SHP77 (cell line): ENCODE results near the gene ANKS1A.
A peak's percentile ranks its signal among the peaks of the same experiment; 100 is the strongest.
"Not testable (repeated sequence)": the region's sequence is repeated elsewhere in the genome, so short reads cannot be mapped to it uniquely, and the experiment has no call there.

Experiments used
- DNase-seq, 2 experiments: peaks; one replicate each; lab custom pipeline; 2025; lab: John Stamatoyannopoulos, UW

The ANKS1A gene

GRCh38 chr6:35085359-35086281 is 196.6 kb downstream of the ANKS1A start:
- DNase-seq = no peak

- DNase-seq = no peak
Measured at GRCh38 chr6:35086282-35086632, 197.2 kb downstream of the ANKS1A start.

- DNase-seq = no peak
Measured at GRCh38 chr6:35086636-35087360, 197.7 kb downstream of the ANKS1A start.

GRCh38 chr6:35087361-35088280 is 198.6 kb downstream of the ANKS1A start:
- no peak for DNase-seq

GRCh38 chr6:35088281-35089215 is 199.5 kb downstream of the ANKS1A start:
- DNase-seq = no peak

GRCh38 chr6:35089216-35089934 is 200.3 kb downstream of the ANKS1A start:
- DNase-seq = no peak

- DNase-seq = no peak
Measured at GRCh38 chr6:35089935-35090505, 201.0 kb downstream of the ANKS1A start.

- DNase-seq = no peak
Measured at GRCh38 chr6:35090734-35091133, 201.7 kb downstream of the ANKS1A start.

- DNase-seq = no peak
Measured at GRCh38 chr6:35091346-35092083, 202.5 kb downstream of the ANKS1A start.

GRCh38 chr6:35092362-35093117 is 203.5 kb downstream of the ANKS1A start:
- no peak for DNase-seq

- DNase-seq = no peak
Measured at GRCh38 chr6:35093118-35093445, 204.0 kb downstream of the ANKS1A start.

- no peak for DNase-seq
Measured at GRCh38 chr6:35093783-35094182, 204.7 kb downstream of the ANKS1A start.

- DNase-seq = no peak
Measured at GRCh38 chr6:35094183-35094582, 205.1 kb downstream of the ANKS1A start.

- DNase-seq = peak; percentile 9 to 29
Measured at GRCh38 chr6:35096129-35096862, 207.2 kb downstream of the ANKS1A start.

- DNase-seq = no peak
Measured at GRCh38 chr6:35099116-35099515, 210.1 kb downstream of the ANKS1A start.

GRCh38 chr6:35105078-35105477 is 216.0 kb downstream of the ANKS1A start:
- DNase-seq = no peak

- not testable (repeated sequence) for DNase-seq
Measured at GRCh38 chr6:35106061-35106460, 217.0 kb downstream of the ANKS1A start.

GRCh38 chr6:35107208-35107607 is 218.2 kb downstream of the ANKS1A start:
- DNase-seq = not testable (repeated sequence)
